ENCODE results near the gene CD55. TPM values are rescaled to one million over a fixed set of nuclear protein-coding genes. Genes with fewer than 3 reads are reported as not detected.

CD55 gene
- total RNA-seq, 1 experiment from 2014 or later: 17.3 TPM

DNA sequence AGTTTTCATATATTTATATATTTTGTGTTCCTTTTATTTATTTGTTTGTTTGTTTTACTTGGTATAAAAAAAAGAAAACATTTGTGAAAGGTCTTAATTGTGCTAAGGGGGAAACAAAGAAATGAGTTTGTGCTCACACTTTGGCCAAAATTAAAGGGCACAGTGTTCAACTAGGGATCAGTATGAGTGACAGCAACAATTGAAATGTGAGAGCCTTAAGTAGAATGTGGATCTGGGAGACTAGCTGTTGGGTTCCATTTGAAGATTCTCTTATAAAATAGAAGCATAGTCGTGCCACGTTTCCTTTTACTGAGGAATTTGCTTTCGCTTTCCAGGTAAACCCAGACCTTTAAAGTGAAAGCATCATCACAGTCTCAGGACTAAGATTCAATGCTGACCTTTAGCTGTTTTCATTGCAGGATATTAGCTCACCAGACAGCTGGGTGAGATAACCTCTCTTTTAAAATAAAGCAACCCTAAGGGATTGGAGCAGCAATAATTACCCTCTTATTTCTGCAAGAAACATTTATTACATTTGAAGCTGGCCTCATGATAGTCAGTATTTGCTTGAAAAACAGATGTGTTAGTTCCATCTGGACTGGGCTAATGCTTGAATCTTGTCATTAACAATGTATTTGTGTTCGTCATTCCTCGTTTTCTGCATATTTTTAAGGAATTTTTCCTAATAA, 37.1 kb upstream of the CD55 start:
- H4K20me1 ChIP-seq (ENCODE audit: control insufficient read depth, insufficient read depth, insufficient read length): no peaks in the 10 kb centered on the region
- no peak overlapping the region for H4K91ac ChIP-seq (ENCODE audit: insufficient read length, low read depth, low read length)
- no peak overlapping the region for H3K4me2 ChIP-seq (ENCODE audit: insufficient read depth, insufficient read length, low read length)
- no peak overlapping the region for H2AK5ac ChIP-seq (ENCODE audit: insufficient read length, low read length)
- H3K18ac ChIP-seq (ENCODE audit: insufficient read length, low read depth, low read length): no peak overlapping the region
- Mint-ChIP-seq H3K4me1 (peaks cover 19 to 27% of the 10 kb centered on the region in 2 experiments), H3K27ac (no peak overlapping the region), H3K27me3 (ENCODE audit: low read depth) (no peaks in the 10 kb centered on the region; the same call in 1 of the 2 replicates), H3K36me3 (ENCODE audit: insufficient read depth in 1 of 3, low read depth in 3 of 3) (no peaks in the 10 kb centered on the region), H3K4me3 (no peak overlapping the region), H3K9me3 (no peaks in the 10 kb centered on the region)
- H3K23ac ChIP-seq (ENCODE audit: insufficient read length, low read depth, low read length): no peak overlapping the region
- WGBS (ENCODE audit: extremely low coverage, insufficient read length, low lambda C conversion rate): no CpG with 5 or more reads among the region's 5 CpGs
- no peak overlapping the region for H3K9ac ChIP-seq (ENCODE audit: extremely low read depth, insufficient read length, low read length)
- H2AFZ ChIP-seq (ENCODE audit: low read length): no peak overlapping the region
- H2BK12ac ChIP-seq (ENCODE audit: insufficient read length, low read depth, low read length): no peak overlapping the region
- H3K14ac ChIP-seq (ENCODE audit: insufficient read depth, low read length): no peak overlapping the region
- no peak overlapping the region for H4K8ac ChIP-seq (replicated peaks; ENCODE audit: insufficient read length, low read depth, low read length)
- H2BK120ac ChIP-seq (ENCODE audit: low read depth, low read length, poor library complexity, severe bottlenecking): no peak overlapping the region
- H2BK20ac ChIP-seq (ENCODE audit: low read depth, low read length, poor library complexity, severe bottlenecking): no peak overlapping the region
- H3K79me2 ChIP-seq (ENCODE audit: insufficient read depth, low read length): no peaks in the 10 kb centered on the region
- no peaks in the 10 kb centered on the region for H3K27me3 ChIP-seq (ENCODE audit: insufficient read depth, low read length)
- no peak overlapping the region for H4K5ac ChIP-seq (ENCODE audit: insufficient read length, low read depth, low read length)
- H2BK15ac ChIP-seq (ENCODE audit: low read depth, low read length): no peak overlapping the region
- TF ChIP-seq, protein P1, sequence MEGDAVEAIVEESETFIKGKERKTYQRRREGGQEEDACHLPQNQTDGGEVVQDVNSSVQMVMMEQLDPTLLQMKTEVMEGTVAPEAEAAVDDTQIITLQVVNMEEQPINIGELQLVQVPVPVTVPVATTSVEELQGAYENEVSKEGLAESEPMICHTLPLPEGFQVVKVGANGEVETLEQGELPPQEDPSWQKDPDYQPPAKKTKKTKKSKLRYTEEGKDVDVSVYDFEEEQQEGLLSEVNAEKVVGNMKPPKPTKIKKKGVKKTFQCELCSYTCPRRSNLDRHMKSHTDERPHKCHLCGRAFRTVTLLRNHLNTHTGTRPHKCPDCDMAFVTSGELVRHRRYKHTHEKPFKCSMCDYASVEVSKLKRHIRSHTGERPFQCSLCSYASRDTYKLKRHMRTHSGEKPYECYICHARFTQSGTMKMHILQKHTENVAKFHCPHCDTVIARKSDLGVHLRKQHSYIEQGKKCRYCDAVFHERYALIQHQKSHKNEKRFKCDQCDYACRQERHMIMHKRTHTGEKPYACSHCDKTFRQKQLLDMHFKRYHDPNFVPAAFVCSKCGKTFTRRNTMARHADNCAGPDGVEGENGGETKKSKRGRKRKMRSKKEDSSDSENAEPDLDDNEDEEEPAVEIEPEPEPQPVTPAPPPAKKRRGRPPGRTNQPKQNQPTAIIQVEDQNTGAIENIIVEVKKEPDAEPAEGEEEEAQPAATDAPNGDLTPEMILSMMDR (conservative IDR thresholded peaks at IDR 0.05): no peak
- H3T11ph ChIP-seq (ENCODE audit: low read length): no peak overlapping the region
- no peak overlapping the region for H2BK5ac ChIP-seq (ENCODE audit: insufficient read length, low read length)
- H3K56ac ChIP-seq (ENCODE audit: insufficient read length, low read depth, low read length): no peak overlapping the region
- peaks cover 5% of the 10 kb centered on the region; the same call in 1 of the 2 replicates for H3K4me1 ChIP-seq (ENCODE audit: insufficient read depth, low read length)
- H3K79me1 ChIP-seq (ENCODE audit: insufficient read depth, low read depth, low read length, poor library complexity, severe bottlenecking): no peaks in the 10 kb centered on the region
- no peak overlapping the region for H3K4ac ChIP-seq (ENCODE audit: low read depth, low read length)
- H3K23me2 ChIP-seq (ENCODE audit: insufficient read length, low read depth, low read length, poor library complexity, severe bottlenecking): no peaks in the 10 kb centered on the region
- H3K9me3 ChIP-seq (ENCODE audit: control insufficient read depth, low read depth, low read length): no peaks in the 10 kb centered on the region
- H3K27ac ChIP-seq (ENCODE audit: insufficient read length, low read depth, low read length): no peak overlapping the region
- no peak for DNase-seq
